GM18505 (cell line): ENCODE measurements around the gene PRKACA.

Source experiments
- ATAC-seq: cut with Tn5 transposase; IDR thresholded peaks from one replicate; pipeline ENCODE4 v1.9.1; 2021; ENCODE audit not compliant: unreplicated experiment
- POLR2A ChIP-seq: IDR thresholded peaks from 4 replicates; pipeline ENCODE4 v1.6.1; 2011; ENCODE audit warnings: borderline replicate concordance; ENCODE audit not compliant: insufficient read depth, insufficient read length; ENCODE audit errors: extremely low read depth

Gene PRKACA

GRCh38 chr19:14117668-14118164 lies at the start of gene PRKACA:
Gene PRKACA (minus strand): TSS chr19:14117762. CDS start chr19:14117547, 215 bp downstream.
- ATAC-seq = peak; percentile 80
- TF ChIP-seq POLR2A = peak; percentile 1

- TF ChIP-seq POLR2A = no peak
- no peak for ATAC-seq
These were observed 49.5 kb upstream of the PRKACA start for GRCh38 chr19:14166999-14167575.

- no peak for ATAC-seq
- no peak for TF ChIP-seq POLR2A
These were observed 48.6 kb upstream of the PRKACA start for GRCh38 chr19:14165990-14166830.

GRCh38 chr19:14164724-14165493 lies 47.3 kb upstream of the PRKACA start:
- no peak for TF ChIP-seq POLR2A
- ATAC-seq = no peak

GRCh38 chr19:14164082-14164481 lies 46.5 kb upstream of the PRKACA start:
- no peak for TF ChIP-seq POLR2A
- ATAC-seq = no peak

- TF ChIP-seq POLR2A = no peak
- ATAC-seq = no peak
These were observed 45.3 kb upstream of the PRKACA start for GRCh38 chr19:14162871-14163297.

- TF ChIP-seq POLR2A = no peak
- ATAC-seq = no peak
These were observed 43.7 kb upstream of the PRKACA start for GRCh38 chr19:14161305-14161704.

- TF ChIP-seq POLR2A = no peak
- no peak for ATAC-seq
These were observed 42.6 kb upstream of the PRKACA start for GRCh38 chr19:14160017-14160703.

- ATAC-seq = no peak
These were observed 41.5 kb upstream of the PRKACA start for GRCh38 chr19:14159059-14159458.

GRCh38 chr19:14158276-14159023 lies 40.9 kb upstream of the PRKACA start:
- no peak for ATAC-seq
- TF ChIP-seq POLR2A = no peak

More at GRCh38 chr19:14159059-14159458, 41.5 kb upstream of the PRKACA start:
- no peak for TF ChIP-seq POLR2A

GRCh38 chr19:14156971-14157717 lies 39.6 kb upstream of the PRKACA start:
- TF ChIP-seq POLR2A = no peak
- no peak for ATAC-seq
